Heart left ventricle (tissue), 13 donors: ENCODE data around the gene MZT2A.

Experiments used
- CTCF ChIP-seq, 12 donors: fragments of 200-600 bp; sonication (generic) in 4 of 12; IDR thresholded peaks; one replicate each; pipeline versions ENCODE4 v1.5.0 to v1.8.0; 2018 to 2022; ENCODE audit warnings: antibody characterized with exemption in 12 of 12, mild to moderate bottlenecking in 5 of 12
- POLR2A ChIP-seq, 2 donors: fragments of 450-650 bp; IDR thresholded peaks; one replicate each; pipeline ENCODE4 v1.6.1; 2017; ENCODE audit warnings: antibody characterized with exemption in 2 of 2, mild to moderate bottlenecking in 2 of 2, moderate library complexity in 2 of 2
- donor health status: ischemic (EF 13 %, LVEDD 7.1; RV severe dilation, severe dysfunction).
- donor health status: DM: no; HTN: yes; CAD: no.
- donor health status: DM: no; HTN: no; CAD: no.
- donor health status: ischemic (EF 25% LVEDD 6.9; RV normal size, moderate dysfunction).
- donor health status: ischemic (EF 25% LVEDD 5.7; RV mildly dilated, moderate dysfunction).
- donor health status: ischemic (EF 35%, LVEDD 5.7; RV mildly dilated, moderate dysfunction).
- donor health status: nonischemic (EF 11% LVEDD 7.7; RV severe dilation, severe dysfunction).
- donor health status: DM: yes; HTN: yes; CAD: no.
- donor health status: PGD.
- donor health status: ischemic (EF 29% LVEDD 5.4; RV normal size, mild dysfunction).
- donor health status: nonischemic (EF 23%, LVEDD 6.1; RV moderate dilation, normal function).

- no peak for TF ChIP-seq CTCF (IDR thresholded peaks at IDR 0.05)
- TF ChIP-seq POLR2A (IDR thresholded peaks at IDR 0.05): no peak
These were observed 27.3 kb upstream of the MZT2A start for GRCh38 chr2:131519466-131519865.
